GM23338 (cell line): ENCODE results near the gene RIT1. TPM values are rescaled to one million over a fixed set of nuclear protein-coding genes. Genes with fewer than 3 reads are reported as not detected.

Experiments used
- ATAC-seq: fragments of 200-7000 bp; cut with Tn5 transposase; 3 replicates; pipeline ENCODE4 v1.9.1; 2020
- DNase-seq: peaks from one replicate; pipeline ENCODE4 v3.0.0-alpha.2; 2015; ENCODE audit warnings: low spot score
- H2AFZ ChIP-seq: fragments of 200-600 bp; sonication (generic); 2 replicates; pipeline ENCODE4 v1.8.0; 2016; ENCODE audit warnings: antibody characterized with exemption, mild to moderate bottlenecking, moderate library complexity
- H3F3A ChIP-seq: fragments of 200-600 bp; sonication (generic); replicated peaks from 2 replicates; pipeline ENCODE4 v1.8.0; 2017; ENCODE audit warnings: antibody characterized with exemption, mixed run types, low read depth
- H3K27ac ChIP-seq: fragments of 200-600 bp; sonication (generic); 2 replicates; pipeline ENCODE4 v1.6.1; 2016; ENCODE audit warnings: low read depth
- H3K27me3 ChIP-seq: fragments of 200-600 bp; sonication (generic); 2 replicates; pipeline ENCODE4 v1.8.0; 2016; ENCODE audit warnings: mild to moderate bottlenecking, mixed run types, moderate library complexity; ENCODE audit not compliant: insufficient read depth
- H3K36me3 ChIP-seq: fragments of 200-600 bp; sonication (generic); 2 replicates; pipeline ENCODE4 v1.8.0; 2016; ENCODE audit warnings: mild to moderate bottlenecking; ENCODE audit not compliant: insufficient read depth
- H3K4me1 ChIP-seq: fragments of 200-600 bp; sonication (generic); 2 replicates; pipeline ENCODE4 v1.8.0; 2016; ENCODE audit warnings: mild to moderate bottlenecking, moderate library complexity; ENCODE audit not compliant: insufficient read depth
- H3K4me2 ChIP-seq: fragments of 200-600 bp; sonication (generic); 2 replicates; pipeline ENCODE4 v1.7.1; 2017; ENCODE audit warnings: mixed run types
- H3K4me3 ChIP-seq: fragments of 200-600 bp; sonication (generic); 2 replicates; pipeline ENCODE4 v1.6.1; 2016; ENCODE audit warnings: mixed run types
- H3K79me2 ChIP-seq: fragments of 200-600 bp; sonication (generic); replicated peaks from 2 replicates; pipeline ENCODE4 v1.8.0; 2017; ENCODE audit warnings: mild to moderate bottlenecking; ENCODE audit not compliant: insufficient read depth
- H3K9me2 ChIP-seq: fragments of 200-600 bp; sonication (generic); 2 replicates; pipeline ENCODE4 v1.8.0; 2017; ENCODE audit not compliant: insufficient read depth
- H4K20me1 ChIP-seq: fragments of 200-600 bp; sonication (generic); replicated peaks from 2 replicates; pipeline ENCODE4 v1.8.0; 2017; ENCODE audit warnings: mild to moderate bottlenecking; ENCODE audit not compliant: insufficient read depth
- H3K27ac Mint-ChIP-seq: 2 replicates; pipeline ENCODE4 v1.8.0; 2020; ENCODE audit warnings: inconsistent platforms, mild to moderate bottlenecking, moderate library complexity, mixed read lengths
- H3K27me3 Mint-ChIP-seq: 3 replicates; pipeline ENCODE4 v1.8.0; 2022; ENCODE audit warnings: low read depth, mild to moderate bottlenecking, moderate library complexity, mixed read lengths, inconsistent platforms; ENCODE audit not compliant: insufficient read depth, poor library complexity
- H3K36me3 Mint-ChIP-seq: 3 replicates; pipeline ENCODE4 v1.8.0; 2021; ENCODE audit warnings: low read depth, mild to moderate bottlenecking, inconsistent platforms, moderate library complexity, mixed read lengths
- H3K4me1 Mint-ChIP-seq: 3 replicates; pipeline ENCODE4 v1.8.0; 2020; ENCODE audit warnings: mild to moderate bottlenecking, inconsistent platforms, mixed read lengths
- H3K4me3 Mint-ChIP-seq: 3 replicates; pipeline ENCODE4 v1.8.0; 2021; ENCODE audit warnings: moderate library complexity, mild to moderate bottlenecking, inconsistent platforms, mixed read lengths
- H3K9me3 Mint-ChIP-seq: 3 replicates; pipeline ENCODE4 v1.8.0; 2020; ENCODE audit warnings: moderate library complexity, mild to moderate bottlenecking, inconsistent platforms, mixed read lengths
- CREB1 ChIP-seq: fragments of 250-450 bp; sonication (Bioruptor Pico); IDR thresholded peaks from 2 replicates; pipeline ENCODE4 v1.5.0; 2020; ENCODE audit warnings: low read depth, mild to moderate bottlenecking, moderate library complexity
- EZH2 ChIP-seq: fragments of 200-600 bp; sonication (generic); IDR thresholded peaks from one replicate; pipeline ENCODE4 v1.8.0; 2017; ENCODE audit warnings: antibody characterized with exemption, mild to moderate bottlenecking, low read depth; ENCODE audit not compliant: unreplicated experiment
- EZH2phosphoT487 ChIP-seq: fragments of 200-600 bp; sonication (generic); IDR thresholded peaks from one replicate; pipeline ENCODE4 v1.8.1; 2018; ENCODE audit warnings: antibody characterized with exemption; ENCODE audit not compliant: unreplicated experiment
- JUNB ChIP-seq: IDR thresholded peaks from one replicate; pipeline ENCODE4 v1.6.1; 2016; ENCODE audit warnings: antibody characterized with exemption; ENCODE audit not compliant: unreplicated experiment
- NANOG ChIP-seq: IDR thresholded peaks from 2 replicates; pipeline ENCODE4 v1.6.1; 2016; ENCODE audit warnings: antibody characterized with exemption, borderline replicate concordance
- POLR2AphosphoS5 ChIP-seq: IDR thresholded peaks from 2 replicates; pipeline ENCODE4 v1.6.1; 2016; ENCODE audit warnings: antibody characterized with exemption, low read depth
- STAT1 ChIP-seq: IDR thresholded peaks from one replicate; pipeline ENCODE4 v1.6.1; 2016; ENCODE audit warnings: antibody characterized with exemption; ENCODE audit not compliant: unreplicated experiment
- ZNF114 ChIP-seq: fragments of 250-450 bp; sonication (Bioruptor Pico); IDR thresholded peaks from 2 replicates; pipeline ENCODE4 v1.5.0; 2020; ENCODE audit warnings: mild to moderate bottlenecking, moderate library complexity
- ZNF331 ChIP-seq: fragments of 250-450 bp; sonication (Bioruptor Pico); IDR thresholded peaks from 2 replicates; pipeline ENCODE4 v1.5.0; 2020; ENCODE audit warnings: low read depth, mild to moderate bottlenecking, moderate library complexity
- polyA plus RNA-seq: library from polyadenylated mRNA; unstranded; fragments of >200 nt; fragmentation: Nextera tagmentation; extraction: Ambion mirVana; gene quantifications from 2 replicates; pipeline ENCODE4 v1.2.1, GENCODE V29; 2016
- total RNA-seq: library from RNA; depleted of rRNA; stranded (reverse); fragments of >200 nt; shearing (Covaris generic); gene quantifications from 2 replicates; pipeline ENCODE4 v1.2.3, GENCODE V29; 2014
- TF ChIP-seq, protein P1 (sequence below): IDR thresholded peaks from 2 replicates; pipeline ENCODE4 v1.6.1; 2016; ENCODE audit warnings: antibody characterized with exemption
- TF ChIP-seq, protein P2 (sequence below): fragments of 250-450 bp; sonication (Bioruptor Pico); IDR thresholded peaks from 2 replicates; pipeline ENCODE4 v1.5.0; 2020; ENCODE audit warnings: mild to moderate bottlenecking, moderate library complexity
- TF ChIP-seq, protein P3 (sequence below), 2 experiments: fragments of 200-600 bp in 1 of 2; sonication (generic) in 1 of 2; conservative IDR thresholded peaks; 2 replicates each; pipeline versions ENCODE4 v1.5.1 to v1.6.1; 2016 to 2017; ENCODE audit warnings: antibody characterized with exemption in 2 of 2, low read depth in 2 of 2, mild to moderate bottlenecking in 2 of 2, moderate library complexity in 1 of 2
- TF ChIP-seq, protein P4 (sequence below): IDR thresholded peaks from one replicate; pipeline ENCODE4 v1.6.1; 2018; ENCODE audit warnings: antibody characterized with exemption; ENCODE audit not compliant: unreplicated experiment

RIT1 gene
- total and polyA plus RNA-seq, 2 experiments from 2014 or later, result 21.5 to 24.4 TPM

DNA sequence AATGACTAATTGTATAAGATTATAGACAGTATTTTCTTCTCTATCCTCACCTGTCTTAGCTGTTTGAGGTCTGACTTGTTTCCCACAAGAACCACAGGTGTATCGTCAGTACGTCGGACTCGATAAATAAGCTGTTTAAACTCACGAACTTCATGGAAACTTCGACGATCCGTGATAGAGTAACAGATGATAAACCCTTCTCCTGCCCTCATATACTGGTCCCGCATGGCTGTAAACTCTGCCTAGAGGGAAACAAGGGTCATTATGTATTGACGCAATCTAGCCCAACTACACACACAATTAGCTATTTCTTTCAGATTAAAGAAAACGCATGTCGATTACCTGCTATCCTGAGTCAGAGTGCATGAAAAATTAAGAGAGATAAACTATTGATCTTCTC, 6.9 kb downstream of the RIT1 start:
- peaks cover 57% of the 10 kb centered on the region for H3K36me3 ChIP-seq
- H2AFZ ChIP-seq, result no peak overlapping the region
- no peak overlapping the region for H3K27ac Mint-ChIP-seq

More for the DNA sequence above, 6.9 kb downstream of the RIT1 start:
- Histone ChIP-seq H3K27ac (no peak overlapping the region), H3K9me2 (no peaks in the 10 kb centered on the region), H3K79me2 (peaks cover 7% of the 10 kb centered on the region), H4K20me1 (0 out of 2 replicates have a peak, but pooled peaks cover 11% of the 10 kb centered on the region), H3K27me3 (no peaks in the 10 kb centered on the region), H3K4me2 (no peak overlapping the region), H3K4me3 (no peak overlapping the region), H3F3A (peaks cover 17% of the 10 kb centered on the region; the same call in 1 of the 2 replicates), H3K4me1 (no peaks in the 10 kb centered on the region)
- Mint-ChIP-seq H3K27me3 (no peaks in the 10 kb centered on the region), H3K36me3 (peaks cover 67% of the 10 kb centered on the region), H3K9me3 (no peaks in the 10 kb centered on the region), H3K4me1 (no peaks in the 10 kb centered on the region), H3K4me3 (no peak overlapping the region)
- DNase-seq (no peak), ATAC-seq (no peak)
- TF ChIP-seq STAT1 (no peak), ZNF114 (CRISPR knock-in tag) (no peak), ZNF331 (CRISPR knock-in tag) (no peak), POLR2AphosphoS5 (no peak), CREB1 (CRISPR knock-in tag) (no peak), JUNB (no peak), NANOG (no peak), EZH2 (no peak), EZH2phosphoT487 (no peak)
- TF ChIP-seq, protein P1, sequence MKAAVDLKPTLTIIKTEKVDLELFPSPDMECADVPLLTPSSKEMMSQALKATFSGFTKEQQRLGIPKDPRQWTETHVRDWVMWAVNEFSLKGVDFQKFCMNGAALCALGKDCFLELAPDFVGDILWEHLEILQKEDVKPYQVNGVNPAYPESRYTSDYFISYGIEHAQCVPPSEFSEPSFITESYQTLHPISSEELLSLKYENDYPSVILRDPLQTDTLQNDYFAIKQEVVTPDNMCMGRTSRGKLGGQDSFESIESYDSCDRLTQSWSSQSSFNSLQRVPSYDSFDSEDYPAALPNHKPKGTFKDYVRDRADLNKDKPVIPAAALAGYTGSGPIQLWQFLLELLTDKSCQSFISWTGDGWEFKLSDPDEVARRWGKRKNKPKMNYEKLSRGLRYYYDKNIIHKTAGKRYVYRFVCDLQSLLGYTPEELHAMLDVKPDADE, result no peak
- TF ChIP-seq, protein P2, sequence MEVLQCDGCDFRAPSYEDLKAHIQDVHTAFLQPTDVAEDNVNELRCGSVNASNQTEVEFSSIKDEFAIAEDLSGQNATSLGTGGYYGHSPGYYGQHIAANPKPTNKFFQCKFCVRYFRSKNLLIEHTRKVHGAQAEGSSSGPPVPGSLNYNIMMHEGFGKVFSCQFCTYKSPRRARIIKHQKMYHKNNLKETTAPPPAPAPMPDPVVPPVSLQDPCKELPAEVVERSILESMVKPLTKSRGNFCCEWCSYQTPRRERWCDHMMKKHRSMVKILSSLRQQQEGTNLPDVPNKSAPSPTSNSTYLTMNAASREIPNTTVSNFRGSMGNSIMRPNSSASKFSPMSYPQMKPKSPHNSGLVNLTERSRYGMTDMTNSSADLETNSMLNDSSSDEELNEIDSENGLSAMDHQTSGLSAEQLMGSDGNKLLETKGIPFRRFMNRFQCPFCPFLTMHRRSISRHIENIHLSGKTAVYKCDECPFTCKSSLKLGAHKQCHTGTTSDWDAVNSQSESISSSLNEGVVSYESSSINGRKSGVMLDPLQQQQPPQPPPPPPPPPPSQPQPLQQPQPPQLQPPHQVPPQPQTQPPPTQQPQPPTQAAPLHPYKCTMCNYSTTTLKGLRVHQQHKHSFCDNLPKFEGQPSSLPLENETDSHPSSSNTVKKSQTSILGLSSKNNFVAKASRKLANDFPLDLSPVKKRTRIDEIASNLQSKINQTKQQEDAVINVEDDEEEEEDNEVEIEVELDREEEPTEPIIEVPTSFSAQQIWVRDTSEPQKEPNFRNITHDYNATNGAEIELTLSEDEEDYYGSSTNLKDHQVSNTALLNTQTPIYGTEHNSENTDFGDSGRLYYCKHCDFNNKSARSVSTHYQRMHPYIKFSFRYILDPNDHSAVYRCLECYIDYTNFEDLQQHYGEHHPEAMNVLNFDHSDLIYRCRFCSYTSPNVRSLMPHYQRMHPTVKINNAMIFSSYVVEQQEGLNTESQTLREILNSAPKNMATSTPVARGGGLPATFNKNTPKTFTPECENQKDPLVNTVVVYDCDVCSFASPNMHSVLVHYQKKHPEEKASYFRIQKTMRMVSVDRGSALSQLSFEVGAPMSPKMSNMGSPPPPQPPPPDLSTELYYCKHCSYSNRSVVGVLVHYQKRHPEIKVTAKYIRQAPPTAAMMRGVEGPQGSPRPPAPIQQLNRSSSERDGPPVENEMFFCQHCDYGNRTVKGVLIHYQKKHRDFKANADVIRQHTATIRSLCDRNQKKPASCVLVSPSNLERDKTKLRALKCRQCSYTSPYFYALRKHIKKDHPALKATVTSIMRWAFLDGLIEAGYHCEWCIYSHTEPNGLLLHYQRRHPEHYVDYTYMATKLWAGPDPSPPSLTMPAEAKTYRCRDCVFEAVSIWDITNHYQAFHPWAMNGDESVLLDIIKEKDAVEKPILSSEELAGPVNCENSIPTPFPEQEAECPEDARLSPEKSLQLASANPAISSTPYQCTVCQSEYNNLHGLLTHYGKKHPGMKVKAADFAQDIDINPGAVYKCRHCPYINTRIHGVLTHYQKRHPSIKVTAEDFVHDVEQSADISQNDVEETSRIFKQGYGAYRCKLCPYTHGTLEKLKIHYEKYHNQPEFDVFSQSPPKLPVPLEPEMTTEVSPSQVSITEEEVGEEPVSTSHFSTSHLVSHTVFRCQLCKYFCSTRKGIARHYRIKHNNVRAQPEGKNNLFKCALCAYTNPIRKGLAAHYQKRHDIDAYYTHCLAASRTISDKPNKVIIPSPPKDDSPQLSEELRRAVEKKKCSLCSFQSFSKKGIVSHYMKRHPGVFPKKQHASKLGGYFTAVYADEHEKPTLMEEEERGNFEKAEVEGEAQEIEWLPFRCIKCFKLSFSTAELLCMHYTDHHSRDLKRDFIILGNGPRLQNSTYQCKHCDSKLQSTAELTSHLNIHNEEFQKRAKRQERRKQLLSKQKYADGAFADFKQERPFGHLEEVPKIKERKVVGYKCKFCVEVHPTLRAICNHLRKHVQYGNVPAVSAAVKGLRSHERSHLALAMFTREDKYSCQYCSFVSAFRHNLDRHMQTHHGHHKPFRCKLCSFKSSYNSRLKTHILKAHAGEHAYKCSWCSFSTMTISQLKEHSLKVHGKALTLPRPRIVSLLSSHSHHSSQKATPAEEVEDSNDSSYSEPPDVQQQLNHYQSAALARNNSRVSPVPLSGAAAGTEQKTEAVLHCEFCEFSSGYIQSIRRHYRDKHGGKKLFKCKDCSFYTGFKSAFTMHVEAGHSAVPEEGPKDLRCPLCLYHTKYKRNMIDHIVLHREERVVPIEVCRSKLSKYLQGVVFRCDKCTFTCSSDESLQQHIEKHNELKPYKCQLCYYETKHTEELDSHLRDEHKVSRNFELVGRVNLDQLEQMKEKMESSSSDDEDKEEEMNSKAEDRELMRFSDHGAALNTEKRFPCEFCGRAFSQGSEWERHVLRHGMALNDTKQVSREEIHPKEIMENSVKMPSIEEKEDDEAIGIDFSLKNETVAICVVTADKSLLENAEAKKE (CRISPR knock-in tag), result no peak
- TF ChIP-seq, protein P3, sequence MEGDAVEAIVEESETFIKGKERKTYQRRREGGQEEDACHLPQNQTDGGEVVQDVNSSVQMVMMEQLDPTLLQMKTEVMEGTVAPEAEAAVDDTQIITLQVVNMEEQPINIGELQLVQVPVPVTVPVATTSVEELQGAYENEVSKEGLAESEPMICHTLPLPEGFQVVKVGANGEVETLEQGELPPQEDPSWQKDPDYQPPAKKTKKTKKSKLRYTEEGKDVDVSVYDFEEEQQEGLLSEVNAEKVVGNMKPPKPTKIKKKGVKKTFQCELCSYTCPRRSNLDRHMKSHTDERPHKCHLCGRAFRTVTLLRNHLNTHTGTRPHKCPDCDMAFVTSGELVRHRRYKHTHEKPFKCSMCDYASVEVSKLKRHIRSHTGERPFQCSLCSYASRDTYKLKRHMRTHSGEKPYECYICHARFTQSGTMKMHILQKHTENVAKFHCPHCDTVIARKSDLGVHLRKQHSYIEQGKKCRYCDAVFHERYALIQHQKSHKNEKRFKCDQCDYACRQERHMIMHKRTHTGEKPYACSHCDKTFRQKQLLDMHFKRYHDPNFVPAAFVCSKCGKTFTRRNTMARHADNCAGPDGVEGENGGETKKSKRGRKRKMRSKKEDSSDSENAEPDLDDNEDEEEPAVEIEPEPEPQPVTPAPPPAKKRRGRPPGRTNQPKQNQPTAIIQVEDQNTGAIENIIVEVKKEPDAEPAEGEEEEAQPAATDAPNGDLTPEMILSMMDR (conservative IDR thresholded peaks at IDR 0.05; ENCODE audit: low read depth in 2 of 2), result no peak
- TF ChIP-seq, protein P4, sequence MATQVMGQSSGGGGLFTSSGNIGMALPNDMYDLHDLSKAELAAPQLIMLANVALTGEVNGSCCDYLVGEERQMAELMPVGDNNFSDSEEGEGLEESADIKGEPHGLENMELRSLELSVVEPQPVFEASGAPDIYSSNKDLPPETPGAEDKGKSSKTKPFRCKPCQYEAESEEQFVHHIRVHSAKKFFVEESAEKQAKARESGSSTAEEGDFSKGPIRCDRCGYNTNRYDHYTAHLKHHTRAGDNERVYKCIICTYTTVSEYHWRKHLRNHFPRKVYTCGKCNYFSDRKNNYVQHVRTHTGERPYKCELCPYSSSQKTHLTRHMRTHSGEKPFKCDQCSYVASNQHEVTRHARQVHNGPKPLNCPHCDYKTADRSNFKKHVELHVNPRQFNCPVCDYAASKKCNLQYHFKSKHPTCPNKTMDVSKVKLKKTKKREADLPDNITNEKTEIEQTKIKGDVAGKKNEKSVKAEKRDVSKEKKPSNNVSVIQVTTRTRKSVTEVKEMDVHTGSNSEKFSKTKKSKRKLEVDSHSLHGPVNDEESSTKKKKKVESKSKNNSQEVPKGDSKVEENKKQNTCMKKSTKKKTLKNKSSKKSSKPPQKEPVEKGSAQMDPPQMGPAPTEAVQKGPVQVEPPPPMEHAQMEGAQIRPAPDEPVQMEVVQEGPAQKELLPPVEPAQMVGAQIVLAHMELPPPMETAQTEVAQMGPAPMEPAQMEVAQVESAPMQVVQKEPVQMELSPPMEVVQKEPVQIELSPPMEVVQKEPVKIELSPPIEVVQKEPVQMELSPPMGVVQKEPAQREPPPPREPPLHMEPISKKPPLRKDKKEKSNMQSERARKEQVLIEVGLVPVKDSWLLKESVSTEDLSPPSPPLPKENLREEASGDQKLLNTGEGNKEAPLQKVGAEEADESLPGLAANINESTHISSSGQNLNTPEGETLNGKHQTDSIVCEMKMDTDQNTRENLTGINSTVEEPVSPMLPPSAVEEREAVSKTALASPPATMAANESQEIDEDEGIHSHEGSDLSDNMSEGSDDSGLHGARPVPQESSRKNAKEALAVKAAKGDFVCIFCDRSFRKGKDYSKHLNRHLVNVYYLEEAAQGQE, result no peak
